Epithelial cell of proximal tubule (primary cell): ENCODE data around the gene AHSA1. TPM values are rescaled to one million over a fixed set of nuclear protein-coding genes. Genes with fewer than 3 reads are reported as not detected.

Experiments used
- DNase-seq: peaks from one replicate; pipeline ENCODE4 v3.0.0-alpha.2; 2011; ENCODE audit warnings: low read depth
- H3K4me3 ChIP-seq: 2 replicates; pipeline ENCODE4 v1.5.1; 2011; ENCODE audit warnings: low read depth, mild to moderate bottlenecking, low read length
- CTCF ChIP-seq: conservative IDR thresholded peaks from 2 replicates; pipeline ENCODE4 v1.5.1; 2012; ENCODE audit warnings: low read depth, mild to moderate bottlenecking, low read length
- total RNA-seq: library from RNA; depleted of rRNA; stranded (reverse); fragments of >200 nt; gene quantifications from 2 replicates; pipeline ENCODE4 v1.2.3, GENCODE V29; 2015

AHSA1 gene
- total RNA-seq, 1 donor from 2014 or later: 122 TPM

GRCh38 chr14:77498120-77498979 is 40.5 kb downstream of the AHSA1 start, which contains the start of gene ISM2:
Gene ISM2 (minus strand): TSS chr14:77498816. CDS start chr14:77498793, 23 bp downstream.
- H3K4me3 ChIP-seq: peak within 1 kb of the TSS; percentile 51
- no peak for TF ChIP-seq CTCF
- no peak for DNase-seq

- no peak for DNase-seq
- TF ChIP-seq CTCF: no peak
- peak overlapping the region; percentile 51 for H3K4me3 ChIP-seq
Observed at GRCh38 chr14:77498984-77499527, 41.2 kb downstream of the AHSA1 start.

- TF ChIP-seq CTCF: no peak
- no peak for DNase-seq
- H3K4me3 ChIP-seq: no peak overlapping the region
Observed at GRCh38 chr14:77502109-77502782, 44.4 kb downstream of the AHSA1 start.

GRCh38 chr14:77503138-77503537 is 45.2 kb downstream of the AHSA1 start:
- H3K4me3 ChIP-seq: no peak overlapping the region
- DNase-seq: no peak
- TF ChIP-seq CTCF: no peak

GRCh38 chr14:77505031-77505430 is 47.1 kb downstream of the AHSA1 start:
- DNase-seq: no peak
- no peak overlapping the region for H3K4me3 ChIP-seq
- no peak for TF ChIP-seq CTCF

GRCh38 chr14:77507762-77508161 is 49.9 kb downstream of the AHSA1 start:
- TF ChIP-seq CTCF: no peak

More at GRCh38 chr14:77507762-77508161, 49.9 kb downstream of the AHSA1 start:
- H3K4me3 ChIP-seq: no peak overlapping the region
- no peak for DNase-seq
